ENCODE data around the gene CDCA5. TPM values are rescaled to one million over a fixed set of nuclear protein-coding genes. Genes with fewer than 3 reads are reported as not detected.

The CDCA5 gene
- total RNA-seq, 3 donors from 2014 or later (not counting 1 experiment from before 2014, with no cell fraction given) = 3.3 to 6.8 (median 3.8) TPM

- H3K4me3 Mint-ChIP-seq = no peak overlapping the region
- WGBS (ENCODE audit: insufficient coverage) = 91% methylated on average over 11 of the region's 11 CpGs
- no peaks in the 10 kb centered on the region for H3K4me1 Mint-ChIP-seq
- no peaks in the 10 kb centered on the region for H3K27me3 ChIP-seq (ENCODE audit: control insufficient read depth, insufficient read depth, low read length)
- H3K9me3 Mint-ChIP-seq = no peaks in the 10 kb centered on the region
- intact Hi-C loops (cut with micrococcal nuclease) = no loop called here
- H3K36me3 ChIP-seq (ENCODE audit: control insufficient read depth, insufficient read depth, low read length) = no peaks in the 10 kb centered on the region
- H3K27ac Mint-ChIP-seq = no peak overlapping the region
- H3K27me3 Mint-ChIP-seq (ENCODE audit: low read depth in 2 of 2) = peaks cover 0 to 7% of the 10 kb centered on the region in 2 donors
- no peak overlapping the region for H3K27ac ChIP-seq (ENCODE audit: low read length)
- H3K4me1 ChIP-seq (ENCODE audit: control insufficient read depth, insufficient read depth, low read length) = no peaks in the 10 kb centered on the region
- ATAC-seq (no peak), DNase-seq (no peak)
- H3K36me3 Mint-ChIP-seq = no peaks in the 10 kb centered on the region
- TF ChIP-seq CTCF (IDR thresholded peaks at IDR 0.05) = no peak
- no peak overlapping the region for H3K4me3 ChIP-seq (ENCODE audit: low read length)
- H3K9me3 ChIP-seq (ENCODE audit: control insufficient read depth, insufficient read depth, low read length) = no peaks in the 10 kb centered on the region
Observed at GRCh38 chr11:65066315-65066714, 17.5 kb downstream of the CDCA5 start.

- Mint-ChIP-seq H3K36me3 (no peaks in the 10 kb centered on the region), H3K27ac (no peak overlapping the region), H3K9me3 (no peaks in the 10 kb centered on the region), H3K4me3 (no peak overlapping the region), H3K27me3 (ENCODE audit: low read depth in 2 of 2) (peaks cover 2 to 7% of the 10 kb centered on the region in 2 donors), H3K4me1 (no peaks in the 10 kb centered on the region)
- no peak for ATAC-seq
- Histone ChIP-seq H3K36me3 (ENCODE audit: control insufficient read depth, insufficient read depth, low read length) (no peaks in the 10 kb centered on the region), H3K4me3 (ENCODE audit: low read length) (no peak overlapping the region), H3K27me3 (ENCODE audit: control insufficient read depth, insufficient read depth, low read length) (no peaks in the 10 kb centered on the region), H3K9me3 (ENCODE audit: control insufficient read depth, insufficient read depth, low read length) (no peaks in the 10 kb centered on the region), H3K4me1 (ENCODE audit: control insufficient read depth, insufficient read depth, low read length) (no peaks in the 10 kb centered on the region), H3K27ac (ENCODE audit: low read length) (no peak overlapping the region)
- TF ChIP-seq CTCF (IDR thresholded peaks at IDR 0.05) = no peak
- no peak for DNase-seq
- intact Hi-C loops (cut with micrococcal nuclease) = no loop called here
- 89% methylated on average over 7 of the region's 7 CpGs for WGBS (ENCODE audit: insufficient coverage)
Observed at GRCh38 chr11:65065851-65066250, 18.0 kb downstream of the CDCA5 start.

- Histone ChIP-seq H3K4me1 (ENCODE audit: control insufficient read depth, insufficient read depth, low read length) (no peaks in the 10 kb centered on the region), H3K9me3 (ENCODE audit: control insufficient read depth, insufficient read depth, low read length) (no peaks in the 10 kb centered on the region), H3K27ac (ENCODE audit: low read length) (no peak overlapping the region), H3K4me3 (ENCODE audit: low read length) (no peak overlapping the region), H3K36me3 (ENCODE audit: control insufficient read depth, insufficient read depth, low read length) (no peaks in the 10 kb centered on the region), H3K27me3 (ENCODE audit: control insufficient read depth, insufficient read depth, low read length) (no peaks in the 10 kb centered on the region)
- Mint-ChIP-seq H3K27ac (no peak overlapping the region), H3K36me3 (no peaks in the 10 kb centered on the region), H3K9me3 (no peaks in the 10 kb centered on the region), H3K27me3 (ENCODE audit: low read depth in 2 of 2) (peaks cover 3 to 7% of the 10 kb centered on the region in 2 donors), H3K4me1 (no peaks in the 10 kb centered on the region), H3K4me3 (no peak overlapping the region)
- DNase-seq (no peak), ATAC-seq (no peak)
- intact Hi-C loops (cut with micrococcal nuclease) = no loop called here
- 97% methylated on average over 4 of the region's 4 CpGs for WGBS (ENCODE audit: insufficient coverage)
- TF ChIP-seq CTCF (IDR thresholded peaks at IDR 0.05) = no peak
Observed at GRCh38 chr11:65064847-65065240, 19.0 kb downstream of the CDCA5 start.

GRCh38 chr11:65063532-65063931, 20.3 kb downstream of the CDCA5 start:
- H3K27me3 ChIP-seq (ENCODE audit: control insufficient read depth, insufficient read depth, low read length) = no peaks in the 10 kb centered on the region
- 89% methylated on average over 3 of the region's 3 CpGs for WGBS (ENCODE audit: insufficient coverage)
- no peaks in the 10 kb centered on the region for H3K4me1 ChIP-seq (ENCODE audit: control insufficient read depth, insufficient read depth, low read length)
- no peak overlapping the region for H3K27ac Mint-ChIP-seq
- intact Hi-C loops (cut with micrococcal nuclease) = no loop called here
- H3K4me3 Mint-ChIP-seq = no peak overlapping the region
- H3K36me3 ChIP-seq (ENCODE audit: control insufficient read depth, insufficient read depth, low read length) = no peaks in the 10 kb centered on the region
- H3K4me3 ChIP-seq (ENCODE audit: low read length) = no peak overlapping the region
- H3K27ac ChIP-seq (ENCODE audit: low read length) = no peak overlapping the region
- H3K27me3 Mint-ChIP-seq (ENCODE audit: low read depth in 2 of 2) = peaks cover 3 to 7% of the 10 kb centered on the region in 2 donors
- no peak for TF ChIP-seq CTCF (IDR thresholded peaks at IDR 0.05)
- H3K9me3 Mint-ChIP-seq = no peaks in the 10 kb centered on the region
- H3K4me1 Mint-ChIP-seq = no peaks in the 10 kb centered on the region
- DNase-seq = no peak
- H3K36me3 Mint-ChIP-seq = no peaks in the 10 kb centered on the region
- ATAC-seq = no peak
- H3K9me3 ChIP-seq (ENCODE audit: control insufficient read depth, insufficient read depth, low read length) = no peaks in the 10 kb centered on the region
